GM19452 (cell line): ENCODE data around the gene HEATR3.

Experiments used
- ATAC-seq: cut with Tn5 transposase; IDR thresholded peaks from one replicate; pipeline ENCODE4 v1.9.1; 2021; ENCODE audit not compliant: unreplicated experiment

Gene HEATR3

DNA sequence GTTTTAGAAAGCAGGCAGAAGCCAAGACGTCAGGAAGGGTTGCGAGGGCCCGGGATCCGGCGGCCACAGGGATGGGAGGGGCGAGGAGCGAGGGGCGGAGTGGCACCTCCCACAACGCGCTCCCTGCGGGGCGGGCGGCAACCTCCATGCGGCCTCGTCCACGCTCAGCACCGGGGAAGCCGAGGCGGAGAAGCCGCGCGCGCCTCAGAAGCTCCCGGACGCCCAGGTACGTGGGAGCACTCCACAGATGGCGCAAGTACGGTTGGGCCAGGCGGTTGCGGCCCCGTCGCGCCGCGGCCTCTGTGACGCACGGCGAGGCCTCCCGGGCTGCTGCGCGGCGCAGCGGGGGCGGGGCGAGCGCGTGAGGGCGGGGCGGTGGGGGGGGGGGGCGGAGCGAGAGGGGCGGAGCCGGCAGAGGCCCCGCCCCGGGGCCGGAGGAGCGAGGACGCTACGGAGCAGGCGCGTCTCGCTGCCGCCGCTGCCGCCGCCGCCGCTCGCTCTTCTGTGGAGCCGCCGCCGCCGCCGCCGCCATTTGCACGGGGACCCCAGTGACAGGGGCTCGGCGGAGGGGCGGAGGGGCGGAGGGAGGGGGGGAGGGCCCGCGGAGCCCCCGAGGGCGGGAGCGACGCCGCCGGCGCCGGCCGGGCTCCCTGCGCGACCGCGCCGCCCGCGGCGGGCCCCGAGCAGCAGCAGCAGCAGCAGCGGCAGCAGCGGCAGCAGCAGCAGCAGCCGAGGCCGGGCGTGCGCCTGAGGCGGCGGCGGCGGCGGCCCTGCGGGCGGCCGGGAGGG is 87.2 kb downstream of the HEATR3 start, which contains the start of gene TENT4B:
TSS of gene TENT4B (plus strand) at position 500 of the 789 bp plus-strand sequence. CDS start 316 bp downstream, outside the sequence.
- peak; percentile 72 for ATAC-seq

DNA sequence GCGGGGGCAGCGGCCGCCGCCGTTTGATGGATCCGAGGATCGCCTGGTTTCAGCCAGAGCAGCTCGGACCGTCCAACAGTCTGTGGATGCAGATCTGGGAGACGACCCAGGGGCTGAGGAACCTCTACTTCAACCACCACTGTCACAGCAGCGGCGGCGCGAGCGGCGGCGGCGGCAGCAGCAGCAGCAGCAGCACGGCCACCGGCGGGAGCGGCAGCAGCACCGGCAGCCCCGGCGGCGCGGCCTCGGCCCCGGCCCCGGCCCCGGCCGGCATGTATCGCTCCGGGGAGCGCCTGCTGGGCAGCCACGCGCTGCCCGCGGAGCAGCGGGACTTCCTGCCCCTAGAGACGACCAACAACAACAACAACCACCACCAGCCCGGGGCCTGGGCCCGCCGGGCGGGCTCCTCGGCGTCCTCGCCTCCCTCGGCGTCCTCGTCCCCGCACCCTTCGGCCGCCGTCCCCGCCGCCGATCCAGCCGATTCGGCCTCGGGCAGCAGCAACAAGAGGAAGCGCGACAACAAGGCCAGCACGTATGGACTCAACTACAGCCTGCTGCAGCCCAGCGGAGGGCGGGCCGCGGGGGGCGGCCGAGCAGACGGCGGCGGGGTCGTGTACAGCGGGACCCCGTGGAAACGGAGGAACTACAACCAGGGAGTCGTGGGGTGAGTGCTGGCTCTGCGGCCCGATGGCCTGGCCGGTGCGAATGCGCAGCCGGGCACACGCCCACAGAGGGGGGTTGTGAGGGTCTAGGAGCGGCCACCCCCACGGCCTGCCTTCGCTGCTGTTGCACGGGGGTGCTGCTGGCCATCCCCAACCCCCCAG is 88.0 kb downstream of the HEATR3 start:
- peak; percentile 24 for ATAC-seq

DNA sequence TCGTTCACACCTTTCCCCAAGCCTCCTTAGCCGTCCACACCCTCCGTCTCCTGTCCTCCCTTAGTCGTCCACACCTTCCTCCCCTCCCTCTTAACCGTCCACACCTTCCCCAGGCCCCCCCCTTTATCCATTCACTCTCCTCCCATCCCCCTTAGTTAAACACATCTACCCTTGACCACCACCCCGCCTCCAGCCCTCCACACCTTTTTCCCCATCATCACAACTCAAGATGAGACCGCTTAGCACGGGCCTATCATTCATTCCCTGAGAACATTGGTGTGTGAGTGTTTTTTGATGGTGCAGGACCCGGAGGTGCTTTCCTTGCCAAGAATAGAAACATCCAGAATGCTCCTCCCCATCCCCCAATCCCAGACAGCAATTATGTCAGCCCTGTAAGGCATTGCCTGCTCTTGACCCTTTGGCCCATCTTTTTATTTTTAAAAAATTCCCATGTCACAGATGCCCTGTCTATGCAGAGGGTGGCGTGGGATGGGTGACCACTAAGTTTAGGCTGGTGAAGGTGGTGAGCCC is 88.7 kb downstream of the HEATR3 start:
- no peak for ATAC-seq

DNA sequence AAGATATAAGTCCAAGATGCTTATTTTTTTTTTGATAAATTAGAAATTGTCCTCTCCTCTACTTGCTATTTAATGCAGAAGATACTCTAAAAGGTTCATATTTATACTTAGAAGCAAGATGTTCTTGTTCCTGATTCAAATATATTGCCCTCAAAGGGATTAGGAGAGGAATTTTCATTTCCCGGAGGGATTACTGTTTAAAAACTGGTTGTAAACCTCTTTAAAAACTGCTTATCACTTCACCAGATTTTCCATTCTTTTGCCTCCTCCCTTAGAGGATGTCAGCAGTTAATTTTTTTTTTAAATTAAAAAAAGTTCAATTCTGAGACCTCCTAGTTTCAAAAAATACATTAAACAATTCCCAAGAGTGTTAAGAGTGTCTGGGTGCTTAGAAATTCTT is 90.2 kb downstream of the HEATR3 start:
- no peak for ATAC-seq
